ENCODE results near the gene NIPBL. TPM values are rescaled to one million over a fixed set of nuclear protein-coding genes. Genes with fewer than 3 reads are reported as not detected.

NIPBL gene
- total RNA-seq, result 159 TPM

DNA sequence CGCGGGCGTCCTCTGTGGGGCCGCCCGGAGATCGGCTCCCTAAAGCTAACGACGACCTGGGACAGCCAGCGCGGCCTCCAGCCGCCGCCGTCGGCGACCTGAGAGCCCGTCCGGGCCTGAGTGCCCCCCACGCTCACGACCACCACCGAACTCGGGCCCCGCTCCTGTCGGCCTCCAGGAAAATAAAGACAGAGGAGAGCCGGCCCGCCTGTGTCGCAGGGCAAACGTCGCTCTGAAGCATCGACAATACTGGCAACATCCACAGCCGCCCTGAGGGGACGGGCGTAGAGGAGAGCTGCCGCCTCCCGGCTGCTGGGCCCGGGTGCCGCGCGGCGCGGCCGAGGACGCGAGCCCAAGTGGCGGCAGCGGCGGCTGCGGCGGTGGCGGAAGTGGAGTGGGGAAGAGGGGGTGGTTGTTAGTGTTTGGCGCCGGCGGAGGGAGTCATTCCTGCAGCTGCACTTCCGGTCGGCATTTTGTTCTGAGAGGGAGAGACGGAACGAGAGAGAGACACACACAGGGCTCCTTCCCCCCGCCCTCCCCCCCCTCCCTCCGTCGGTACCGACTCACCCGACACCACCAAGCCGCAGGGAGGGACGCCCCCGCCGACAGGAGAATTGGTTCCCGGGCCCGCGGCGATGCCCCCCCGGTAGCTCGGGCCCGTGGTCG, at the start of gene NIPBL:
TSS of gene NIPBL (plus strand) at position 471 of the 666 bp plus-strand sequence. CDS start 76,928 bp downstream, outside the sequence.

